HG03520 (cell line): ENCODE measurements around the gene TAF9B.
"Not testable (repeated sequence)": the region's sequence is repeated elsewhere in the genome, so short reads cannot be mapped to it uniquely, and the experiment has no call there.

ENCODE experiments used
- ATAC-seq: cut with Tn5 transposase; IDR thresholded peaks from one replicate; pipeline ENCODE4 v1.9.1; 2021; ENCODE audit warnings: mild to moderate bottlenecking, moderate library complexity; ENCODE audit not compliant: unreplicated experiment

Gene TAF9B

DNA sequence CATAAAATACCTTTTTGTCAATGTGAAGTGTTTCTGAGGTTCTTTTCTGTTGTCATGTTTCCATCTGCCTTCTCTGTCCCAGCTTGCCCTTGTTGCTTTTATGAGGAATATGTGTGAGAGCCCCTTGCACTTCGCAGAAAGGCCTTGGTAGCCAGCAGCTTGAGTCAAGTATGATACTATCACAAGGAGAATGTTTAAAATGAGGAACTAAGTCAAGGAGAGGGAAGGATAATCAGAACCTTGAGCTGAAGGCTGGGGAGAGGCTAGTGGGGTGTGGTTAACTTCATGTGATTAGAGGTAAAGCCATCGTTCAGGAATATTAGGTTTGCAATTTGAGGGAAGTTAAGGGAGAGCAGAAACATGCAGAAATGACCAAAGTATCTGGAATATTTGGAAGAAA, 22.7 kb downstream of the TAF9B start:
- no peak for ATAC-seq

DNA sequence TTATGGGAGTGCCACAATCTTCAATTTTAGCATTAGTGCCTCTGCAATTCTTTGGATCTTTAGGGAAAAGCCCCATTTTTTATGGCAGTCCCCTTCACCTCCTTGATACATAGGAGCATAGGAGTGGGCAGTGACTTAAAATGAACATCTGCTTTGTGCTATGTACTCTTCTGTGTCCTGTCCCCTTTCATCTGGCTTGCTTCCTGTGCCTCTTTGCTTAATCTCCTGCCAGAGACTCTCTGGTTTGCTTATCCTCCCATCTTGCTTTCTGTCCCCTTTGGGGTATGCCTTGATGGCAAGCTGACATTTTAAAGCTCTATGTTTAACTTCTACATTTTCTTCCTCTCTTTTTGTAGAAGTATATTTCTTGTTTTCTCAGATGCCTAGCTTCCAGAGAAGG, 23.1 kb downstream of the TAF9B start:
- no peak for ATAC-seq

DNA sequence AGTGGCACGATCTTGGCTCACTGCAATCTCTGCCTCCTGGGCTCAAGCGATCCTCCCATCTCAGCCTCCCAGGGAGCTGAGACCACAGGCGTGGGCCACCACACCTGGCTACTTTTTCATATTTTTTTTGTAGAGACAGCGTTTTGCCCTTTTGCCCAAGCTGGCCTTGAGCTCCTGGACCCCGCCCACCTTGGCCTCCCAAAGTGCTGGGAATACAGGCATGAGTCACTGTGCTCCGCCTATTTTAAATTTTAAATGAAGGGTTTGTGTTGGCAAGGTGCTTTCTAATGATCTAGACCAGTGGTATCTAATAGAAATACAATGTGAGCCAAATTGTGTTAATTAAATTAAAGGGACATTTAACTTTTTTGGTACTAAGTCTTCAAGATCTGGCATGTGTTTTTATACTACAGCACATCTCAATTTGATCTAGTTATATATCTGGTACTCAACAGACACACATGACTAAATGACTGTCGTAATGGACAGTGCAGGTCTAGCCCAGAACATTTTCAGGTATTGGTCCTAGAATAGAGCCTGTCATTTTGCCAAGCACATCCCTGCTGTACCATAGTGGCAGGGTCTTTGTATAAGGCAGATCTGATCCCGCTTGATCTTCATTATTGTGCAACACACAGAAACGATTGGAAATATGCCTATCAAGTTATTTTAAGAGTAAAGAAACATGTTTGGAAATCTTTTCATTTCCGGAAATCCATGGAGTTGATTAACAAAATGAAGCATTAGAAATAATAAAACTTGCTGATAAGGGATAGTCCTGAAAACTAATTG, 28.1 kb downstream of the TAF9B start:
- no peak for ATAC-seq

DNA sequence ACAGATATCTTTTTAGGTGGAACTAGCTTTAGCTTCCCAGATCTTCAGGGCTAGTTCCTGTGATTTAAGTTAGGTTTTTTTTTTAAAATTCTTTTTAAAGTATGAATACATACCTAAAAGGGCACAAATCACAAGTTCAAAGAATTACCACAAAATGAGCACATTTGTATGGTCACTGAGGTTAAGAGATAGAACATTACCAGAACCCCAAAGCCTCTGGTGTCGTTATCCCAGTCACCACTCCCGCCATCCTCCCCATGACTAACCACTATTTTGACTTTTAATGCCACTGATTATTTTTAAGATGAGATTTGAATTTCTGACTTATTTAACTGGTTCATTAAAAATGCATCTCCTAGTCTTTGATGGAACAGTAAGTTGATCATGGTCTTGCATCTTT, 30.0 kb downstream of the TAF9B start:
- ATAC-seq = no peak

DNA sequence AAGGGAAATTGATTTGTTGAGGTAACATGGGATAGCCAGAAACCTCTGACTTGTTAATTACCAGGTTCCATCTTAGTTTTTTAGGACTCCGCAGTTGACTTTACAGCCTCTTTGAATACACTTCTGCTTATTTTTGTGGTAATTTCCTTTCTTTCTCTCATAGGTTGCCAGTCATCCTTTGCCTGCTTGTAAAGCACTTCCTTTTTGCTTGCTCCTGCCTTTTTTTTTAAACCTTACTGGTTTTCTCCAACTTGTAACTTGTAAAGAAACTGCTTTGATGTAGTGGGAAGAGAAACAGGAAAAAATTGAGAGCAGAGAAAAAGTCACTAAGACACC, 32.8 kb downstream of the TAF9B start:
- no peak for ATAC-seq

DNA sequence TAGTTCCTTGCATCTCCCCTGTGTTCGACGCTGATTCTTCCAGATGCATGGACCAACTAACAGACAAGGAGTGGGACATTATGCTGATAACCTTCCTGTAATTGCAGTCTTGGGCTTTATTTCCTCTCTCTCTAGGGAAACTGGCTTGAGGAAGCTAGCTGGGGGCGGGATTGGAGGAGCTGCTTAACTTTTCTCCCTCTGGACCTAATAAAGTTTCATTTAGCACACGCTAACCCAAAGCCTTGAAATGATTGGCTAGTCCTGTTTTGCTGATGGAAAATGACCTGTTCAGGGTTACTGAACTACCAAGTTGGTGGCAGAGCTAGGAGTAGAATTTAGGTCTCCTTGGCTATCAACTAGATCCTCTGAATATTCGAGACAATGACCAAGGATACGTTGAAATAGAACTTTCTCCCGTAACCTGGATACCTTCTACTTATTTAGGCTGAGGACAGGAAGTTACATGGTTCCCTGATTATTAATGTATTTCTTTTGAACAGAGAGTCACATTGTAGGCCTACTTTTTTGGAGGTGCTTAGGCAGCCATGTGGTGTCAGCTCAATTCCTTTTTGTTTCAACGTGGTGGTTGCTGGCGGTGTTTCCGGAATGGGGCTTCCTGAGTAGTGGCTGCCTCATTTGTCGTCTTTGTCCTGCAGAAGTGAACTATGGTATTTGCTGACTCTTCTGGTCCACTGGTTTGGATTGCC, 33.4 kb downstream of the TAF9B start:
- ATAC-seq = no peak

DNA sequence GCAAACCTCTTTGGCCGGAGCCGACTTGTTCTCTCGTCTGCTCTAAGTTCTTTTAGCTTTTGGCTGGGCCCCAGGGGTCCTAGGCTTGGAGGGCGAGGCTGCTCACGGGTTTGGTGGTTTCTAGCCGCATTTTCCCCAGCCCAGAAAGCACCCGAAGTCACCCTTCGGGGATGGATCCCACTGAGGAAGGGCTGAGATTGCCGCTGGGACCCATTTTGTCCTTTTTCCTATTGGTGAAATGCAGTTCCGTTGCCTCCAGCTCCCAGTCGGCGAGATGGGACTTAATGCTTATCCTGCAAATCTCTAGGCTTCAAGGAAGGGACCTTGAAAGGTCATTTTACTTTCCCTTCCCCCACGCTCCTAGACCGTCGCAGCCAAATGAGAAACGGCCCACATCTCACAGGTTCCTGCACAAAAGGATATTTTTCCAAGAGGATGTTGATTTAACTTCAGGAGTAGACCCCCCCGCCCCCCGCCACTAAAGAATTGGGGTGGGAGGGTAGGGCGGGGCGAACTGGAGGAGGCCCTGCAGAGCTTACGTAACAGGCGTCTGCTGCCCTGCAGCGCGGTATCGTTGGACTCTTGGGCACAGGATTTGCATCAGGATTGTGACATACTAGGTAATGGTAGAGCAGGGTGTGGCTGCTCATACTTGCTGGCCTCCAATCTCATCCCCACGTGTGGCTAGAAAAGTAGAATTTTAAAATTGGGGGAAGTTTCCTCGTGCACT, 34.8 kb downstream of the TAF9B start:
- ATAC-seq = peak; percentile 32

DNA sequence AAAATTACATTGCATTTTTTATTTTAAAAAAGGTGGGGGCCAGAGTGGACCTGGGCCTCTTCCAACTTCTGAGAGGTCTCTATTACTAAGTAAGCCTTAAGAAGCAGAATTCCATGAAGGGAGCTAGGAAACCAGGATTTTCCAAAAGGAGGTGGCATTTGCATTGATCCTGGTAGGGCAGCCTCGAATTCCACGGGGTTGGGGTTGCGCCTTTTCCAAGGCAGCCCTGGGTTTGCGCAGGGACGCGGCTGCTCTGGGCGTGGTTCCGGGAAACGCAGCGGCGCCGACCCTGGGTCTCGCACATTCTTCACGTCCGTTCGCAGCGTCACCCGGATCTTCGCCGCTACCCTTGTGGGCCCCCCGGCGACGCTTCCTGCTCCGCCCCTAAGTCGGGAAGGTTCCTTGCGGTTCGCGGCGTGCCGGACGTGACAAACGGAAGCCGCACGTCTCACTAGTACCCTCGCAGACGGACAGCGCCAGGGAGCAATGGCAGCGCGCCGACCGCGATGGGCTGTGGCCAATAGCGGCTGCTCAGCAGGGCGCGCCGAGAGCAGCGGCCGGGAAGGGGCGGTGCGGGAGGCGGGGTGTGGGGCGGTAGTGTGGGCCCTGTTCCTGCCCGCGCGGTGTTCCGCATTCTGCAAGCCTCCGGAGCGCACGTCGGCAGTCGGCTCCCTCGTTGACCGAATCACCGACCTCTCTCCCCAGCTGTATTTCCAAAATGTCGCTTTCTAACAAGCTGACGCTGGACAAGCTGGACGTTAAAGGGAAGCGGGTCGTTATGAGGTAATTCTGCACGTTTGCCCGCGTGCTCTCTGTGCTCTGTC, 35.6 kb downstream of the TAF9B start, which contains the start of gene PGK1:
Gene PGK1 (plus strand): TSS at position 626 of the 824 bp plus-strand sequence. CDS start 93 bp downstream, at position 719.
- ATAC-seq = peak; percentile 95

DNA sequence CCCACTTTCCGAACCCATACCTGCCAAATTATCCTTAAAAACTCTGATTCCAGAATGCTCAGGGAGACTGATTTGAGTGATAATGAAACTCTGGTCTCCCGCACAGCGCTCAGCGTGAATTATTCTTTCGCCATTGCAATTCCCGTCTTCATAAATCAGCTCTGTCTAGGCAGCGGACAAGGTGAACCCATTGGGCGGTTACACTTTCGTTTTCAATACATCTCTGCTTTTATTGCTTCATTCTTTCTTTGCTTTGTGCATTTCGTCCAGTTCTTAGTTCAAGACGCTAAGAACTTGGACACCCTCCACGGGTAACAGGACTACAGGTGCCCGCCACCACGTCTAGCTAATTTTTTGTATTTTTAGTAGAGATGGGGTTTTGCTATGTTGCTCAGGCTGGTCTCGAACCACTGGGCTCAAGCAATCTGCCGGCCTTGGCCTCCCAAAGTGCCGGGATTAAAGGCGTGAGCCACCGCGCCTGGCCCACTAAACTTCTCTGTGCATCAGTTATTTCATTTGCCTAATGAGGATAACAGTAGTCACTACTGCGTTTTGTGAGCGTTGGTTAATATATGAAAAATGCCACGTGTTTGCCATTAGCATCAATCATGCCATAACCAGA, 36.3 kb downstream of the TAF9B start:
- no peak for ATAC-seq

DNA sequence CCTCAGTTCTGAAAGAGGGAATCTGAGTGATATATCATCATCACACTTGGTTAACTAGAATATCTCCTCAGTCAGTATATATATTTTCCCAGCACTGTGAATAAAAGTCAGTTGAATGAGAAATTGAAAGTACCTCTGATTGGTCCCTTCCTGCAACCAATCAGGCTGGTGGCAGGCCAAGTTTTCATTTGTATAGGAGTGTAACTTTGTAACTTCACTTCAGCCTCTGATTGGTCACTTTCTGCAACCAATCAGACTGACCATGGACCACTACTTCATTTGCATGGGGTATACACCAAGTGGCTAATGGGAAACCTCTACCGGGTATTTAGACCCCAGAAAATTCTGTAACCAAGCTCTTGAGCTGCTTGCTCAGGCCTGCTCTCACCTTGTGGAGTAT, 37.4 kb downstream of the TAF9B start:
- ATAC-seq = no peak

DNA sequence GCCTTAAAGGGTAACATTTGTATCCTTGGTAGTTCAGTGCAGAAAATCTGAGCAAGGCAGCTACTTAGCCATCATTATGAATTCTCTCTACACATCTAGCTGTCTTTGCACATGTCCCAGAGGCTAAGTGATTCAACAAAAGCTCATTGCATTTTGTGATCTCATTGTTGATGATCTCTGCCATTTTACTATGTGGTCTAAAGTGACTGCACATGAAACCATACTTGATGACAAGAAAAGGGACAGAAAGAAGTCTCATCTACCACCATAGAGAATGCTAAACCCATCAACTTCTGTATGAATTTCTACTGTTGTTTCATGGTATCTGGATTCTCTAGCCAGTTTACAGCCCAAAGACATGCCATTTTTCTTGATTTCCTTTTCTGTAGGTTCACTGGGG, 41.3 kb downstream of the TAF9B start:
- no peak for ATAC-seq

DNA sequence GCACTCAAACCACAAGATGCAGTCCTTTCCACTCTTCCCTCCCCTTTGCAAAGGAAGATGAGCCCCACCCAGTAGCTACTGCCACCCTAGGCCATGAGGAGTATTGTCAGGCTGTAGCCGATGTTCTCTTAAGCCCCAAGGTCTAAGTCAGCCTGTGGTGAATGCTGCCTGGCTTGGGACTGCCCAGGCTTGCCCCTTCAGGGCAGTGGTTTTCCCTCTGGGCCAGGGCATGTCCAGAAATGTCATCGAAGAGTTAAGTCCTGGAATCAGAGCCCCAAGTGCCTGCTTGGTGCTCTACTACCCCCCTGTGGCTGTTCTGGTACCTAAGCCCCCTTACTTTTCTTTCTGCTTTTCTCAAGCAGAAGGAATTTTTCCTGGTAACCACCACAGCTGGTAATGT, 47.2 kb downstream of the TAF9B start:
- peak; percentile 87 for ATAC-seq

DNA sequence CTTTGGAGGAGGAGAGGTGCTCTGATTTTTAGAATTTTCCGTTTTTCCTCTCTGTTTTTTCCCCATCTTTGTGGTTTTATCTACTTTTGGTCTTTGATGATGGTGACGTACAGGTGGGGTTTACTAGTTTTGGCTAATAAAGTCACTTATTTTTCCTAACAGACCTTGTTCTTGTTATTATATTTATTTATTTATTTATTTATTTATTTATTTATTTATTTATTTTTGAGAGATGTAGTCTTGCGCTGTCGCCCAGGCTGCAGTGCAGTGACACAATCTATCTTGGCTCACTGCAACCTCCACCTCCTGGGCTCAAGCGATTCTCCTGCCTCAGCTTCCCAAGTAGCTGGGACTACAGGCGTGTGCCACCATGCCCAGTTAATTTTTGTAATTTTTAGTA, 58.0 kb downstream of the TAF9B start:
- ATAC-seq = not testable (repeated sequence)
